DND-41 (cell line): Measurements from ENCODE around the gene FBXL20.

Source experiments
- EZH2 ChIP-seq: IDR thresholded peaks from 3 replicates; pipeline ENCODE4 v1.6.1; 2012; ENCODE audit warnings: borderline replicate concordance, low read depth, mild to moderate bottlenecking, moderate library complexity, low read length, inconsistent platforms; ENCODE audit not compliant: severe bottlenecking
- TF ChIP-seq, protein P1 (sequence below): IDR thresholded peaks from 2 replicates; pipeline ENCODE4 v1.5.1; 2012; ENCODE audit warnings: borderline replicate concordance, low read length, moderate library complexity, mild to moderate bottlenecking; ENCODE audit not compliant: poor library complexity, severe bottlenecking; ENCODE audit errors: extremely low read depth

- TF ChIP-seq, protein P1, sequence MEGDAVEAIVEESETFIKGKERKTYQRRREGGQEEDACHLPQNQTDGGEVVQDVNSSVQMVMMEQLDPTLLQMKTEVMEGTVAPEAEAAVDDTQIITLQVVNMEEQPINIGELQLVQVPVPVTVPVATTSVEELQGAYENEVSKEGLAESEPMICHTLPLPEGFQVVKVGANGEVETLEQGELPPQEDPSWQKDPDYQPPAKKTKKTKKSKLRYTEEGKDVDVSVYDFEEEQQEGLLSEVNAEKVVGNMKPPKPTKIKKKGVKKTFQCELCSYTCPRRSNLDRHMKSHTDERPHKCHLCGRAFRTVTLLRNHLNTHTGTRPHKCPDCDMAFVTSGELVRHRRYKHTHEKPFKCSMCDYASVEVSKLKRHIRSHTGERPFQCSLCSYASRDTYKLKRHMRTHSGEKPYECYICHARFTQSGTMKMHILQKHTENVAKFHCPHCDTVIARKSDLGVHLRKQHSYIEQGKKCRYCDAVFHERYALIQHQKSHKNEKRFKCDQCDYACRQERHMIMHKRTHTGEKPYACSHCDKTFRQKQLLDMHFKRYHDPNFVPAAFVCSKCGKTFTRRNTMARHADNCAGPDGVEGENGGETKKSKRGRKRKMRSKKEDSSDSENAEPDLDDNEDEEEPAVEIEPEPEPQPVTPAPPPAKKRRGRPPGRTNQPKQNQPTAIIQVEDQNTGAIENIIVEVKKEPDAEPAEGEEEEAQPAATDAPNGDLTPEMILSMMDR, result no peak
- no peak for TF ChIP-seq EZH2
Measured at GRCh38 chr17:39402244-39402889, 941 bp upstream of the FBXL20 start.
